CD4-positive, CD25-positive, alpha-beta regulatory T cell (primary cell): ENCODE data around the gene TTLL9. TPM values are rescaled to one million over a fixed set of nuclear protein-coding genes. Genes with fewer than 3 reads are reported as not detected.
"Not testable (repeated sequence)": the region's sequence is repeated elsewhere in the genome, so short reads cannot be mapped to it uniquely, and the experiment has no call there.

Experiments used
- ATAC-seq, 2 donors: fragments of 150-1000 bp; cut with Tn5 transposase; one replicate each; pipeline ENCODE4 v1.10.0; 2021; ENCODE audit warnings: low read depth in 2 of 2, moderate number of reproducible peaks in 2 of 2, moderate library complexity in 1 of 2
- DNase-seq, 3 donors: peaks; one replicate each; pipeline versions ENCODE4 v3.0.0 to v3.0.0-alpha.2; 2012 to 2022; ENCODE audit warnings: mixed read lengths in 1 of 3
- H3K27ac ChIP-seq: one replicate; pipeline ENCODE4 v1.7.0; 2013; ENCODE audit warnings: mild to moderate bottlenecking, low read length; ENCODE audit not compliant: insufficient read depth, poor library complexity, severe bottlenecking
- H3K27me3 ChIP-seq: one replicate; pipeline ENCODE4 v1.7.0; 2013; ENCODE audit warnings: low read length; ENCODE audit not compliant: control insufficient read depth, insufficient read depth
- H3K36me3 ChIP-seq: one replicate; pipeline ENCODE4 v1.7.0; 2013; ENCODE audit warnings: mild to moderate bottlenecking, low read length, moderate library complexity; ENCODE audit not compliant: control insufficient read depth, insufficient read depth
- H3K4me1 ChIP-seq: 2 replicates; pipeline ENCODE4 v1.7.0; 2013; ENCODE audit warnings: mild to moderate bottlenecking, low read length; ENCODE audit not compliant: insufficient read depth, control insufficient read depth, poor library complexity, severe bottlenecking
- H3K4me3 ChIP-seq: one replicate; pipeline ENCODE4 v1.7.0; 2013; ENCODE audit warnings: low read depth, mild to moderate bottlenecking, low read length, moderate library complexity
- H3K9me3 ChIP-seq, 2 experiments: 1 replicate in 1 of 2; 2 replicates in 1 of 2; pipeline ENCODE4 v1.7.0; 2013; ENCODE audit warnings: low read length in 2 of 2, mild to moderate bottlenecking in 1 of 2, moderate library complexity in 1 of 2; ENCODE audit not compliant: control insufficient read depth in 2 of 2
- H3K27ac Mint-ChIP-seq, 3 donors: one replicate each; pipeline ENCODE4 v1.8.0; 2020 to 2022; ENCODE audit warnings: mild to moderate bottlenecking in 3 of 3, mixed read lengths in 3 of 3, moderate library complexity in 2 of 3
- H3K27me3 Mint-ChIP-seq: one replicate; pipeline ENCODE4 v1.8.0; 2022; ENCODE audit warnings: mild to moderate bottlenecking, mixed read lengths
- H3K36me3 Mint-ChIP-seq: one replicate; pipeline ENCODE4 v1.8.0; 2020; ENCODE audit warnings: mixed read lengths
- H3K4me1 Mint-ChIP-seq, 4 donors: one replicate each; pipeline ENCODE4 v1.8.0; 2020 to 2022; ENCODE audit warnings: mixed read lengths in 4 of 4, mild to moderate bottlenecking in 1 of 4
- H3K4me3 Mint-ChIP-seq, 4 donors: one replicate each; pipeline ENCODE4 v1.8.0; 2020 to 2022; ENCODE audit warnings: mild to moderate bottlenecking in 4 of 4, mixed read lengths in 4 of 4, moderate library complexity in 3 of 4
- H3K9me3 Mint-ChIP-seq, 7 donors: one replicate each; pipeline ENCODE4 v1.8.0; 2020 to 2022; ENCODE audit warnings: mixed read lengths in 7 of 7, mild to moderate bottlenecking in 3 of 7, moderate library complexity in 2 of 7
- polyA plus RNA-seq, 4 donors: library from polyadenylated mRNA; unstranded; fragments of 300-500 nt; fragmentation: Illumina TruSeq; gene quantifications; one replicate each; pipeline ENCODE4 v1.2.3, GENCODE V29; 2021
- total RNA-seq: library from RNA; stranded (reverse); gene quantifications from one replicate; pipeline ENCODE4 v1.2.3, GENCODE V29; 2022

TTLL9 gene
- total and polyA plus RNA-seq, 5 donors from 2014 or later = not detected

GRCh38 chr20:31914170-31914569 lies 43.7 kb downstream of the TTLL9 start:
- DNase-seq = no peak
- H3K36me3 ChIP-seq = no peaks in the 10 kb centered on the region
- no peak overlapping the region for H3K4me3 ChIP-seq
- peaks cover 2% of the 10 kb centered on the region for H3K27me3 ChIP-seq
- Mint-ChIP-seq H3K27me3 (peaks cover 12% of the 10 kb centered on the region), H3K4me1 (no peaks in the 10 kb centered on the region), H3K36me3 (no peaks in the 10 kb centered on the region), H3K9me3 (no peaks in the 10 kb centered on the region), H3K4me3 (no peak overlapping the region), H3K27ac (no peak overlapping the region)
- no peaks in the 10 kb centered on the region for H3K4me1 ChIP-seq
- H3K9me3 ChIP-seq = no peaks in the 10 kb centered on the region
- no peak for ATAC-seq
- H3K27ac ChIP-seq = no peak overlapping the region

- Mint-ChIP-seq H3K4me3 (no peak overlapping the region), H3K9me3 (no peaks in the 10 kb centered on the region), H3K27ac (no peak overlapping the region), H3K4me1 (no peaks in the 10 kb centered on the region), H3K27me3 (peaks cover 21% of the 10 kb centered on the region), H3K36me3 (no peaks in the 10 kb centered on the region)
- DNase-seq = no peak
- Histone ChIP-seq H3K4me3 (no peak overlapping the region), H3K27ac (no peak overlapping the region), H3K9me3 (no peaks in the 10 kb centered on the region), H3K27me3 (peaks cover 2% of the 10 kb centered on the region), H3K36me3 (no peaks in the 10 kb centered on the region), H3K4me1 (no peaks in the 10 kb centered on the region)
- no peak for ATAC-seq
Observed at GRCh38 chr20:31915491-31916280, 45.3 kb downstream of the TTLL9 start.

- Histone ChIP-seq H3K4me3 (no peak overlapping the region), H3K9me3 (no peaks in the 10 kb centered on the region), H3K27me3 (peaks cover 2% of the 10 kb centered on the region), H3K4me1 (no peaks in the 10 kb centered on the region), H3K27ac (no peak overlapping the region), H3K36me3 (no peaks in the 10 kb centered on the region)
- Mint-ChIP-seq H3K27me3 (peaks cover 21% of the 10 kb centered on the region), H3K27ac (no peak overlapping the region), H3K4me3 (no peak overlapping the region), H3K36me3 (no peaks in the 10 kb centered on the region), H3K4me1 (no peaks in the 10 kb centered on the region), H3K9me3 (no peaks in the 10 kb centered on the region)
- ATAC-seq (no peak), DNase-seq (no peak)
Observed at GRCh38 chr20:31916708-31917107, 46.3 kb downstream of the TTLL9 start.

- H3K4me3 ChIP-seq, H3K9me3 ChIP-seq, H3K4me3 Mint-ChIP-seq, H3K27me3 ChIP-seq, H3K9me3 Mint-ChIP-seq, ATAC-seq, H3K27ac ChIP-seq, H3K4me1 ChIP-seq, H3K4me1 Mint-ChIP-seq, DNase-seq, H3K27ac Mint-ChIP-seq, H3K36me3 ChIP-seq, H3K36me3 Mint-ChIP-seq: not testable (repeated sequence)
- peaks cover 21% of the 10 kb centered on the region for H3K27me3 Mint-ChIP-seq
Observed at GRCh38 chr20:31917962-31918412, 47.6 kb downstream of the TTLL9 start.

- H3K27me3 Mint-ChIP-seq = peaks cover 21% of the 10 kb centered on the region
- H3K4me1 ChIP-seq = no peaks in the 10 kb centered on the region
- no peak overlapping the region for H3K4me3 ChIP-seq
- H3K9me3 Mint-ChIP-seq = no peaks in the 10 kb centered on the region
- no peak overlapping the region for H3K4me3 Mint-ChIP-seq
- DNase-seq (no peak), ATAC-seq (no peak)
- H3K9me3 ChIP-seq = no peaks in the 10 kb centered on the region
- no peak overlapping the region for H3K27ac Mint-ChIP-seq
- peaks cover 2% of the 10 kb centered on the region for H3K27me3 ChIP-seq
- no peaks in the 10 kb centered on the region for H3K36me3 Mint-ChIP-seq
- H3K27ac ChIP-seq = no peak overlapping the region
- no peaks in the 10 kb centered on the region for H3K4me1 Mint-ChIP-seq
- H3K36me3 ChIP-seq = no peaks in the 10 kb centered on the region
Observed at GRCh38 chr20:31918466-31919105, 48.2 kb downstream of the TTLL9 start.

GRCh38 chr20:31919410-31920155 lies 49.1 kb downstream of the TTLL9 start:
- H3K36me3 Mint-ChIP-seq = no peaks in the 10 kb centered on the region
- H3K4me3 ChIP-seq = no peak overlapping the region
- ATAC-seq (no peak), DNase-seq (no peak)
- peaks cover 2% of the 10 kb centered on the region for H3K27me3 ChIP-seq
- H3K4me1 Mint-ChIP-seq = no peaks in the 10 kb centered on the region
- H3K9me3 Mint-ChIP-seq = peaks cover 0 to 2% (median 0%) of the 10 kb centered on the region in 7 donors
- H3K36me3 ChIP-seq = no peaks in the 10 kb centered on the region
- H3K4me3 Mint-ChIP-seq = no peak overlapping the region
- no peaks in the 10 kb centered on the region for H3K4me1 ChIP-seq
- peaks cover 25% of the 10 kb centered on the region for H3K27me3 Mint-ChIP-seq
- no peak overlapping the region for H3K27ac ChIP-seq
- no peak overlapping the region for H3K27ac Mint-ChIP-seq
- H3K9me3 ChIP-seq = no peaks in the 10 kb centered on the region

GRCh38 chr20:31920275-31920855 lies 49.9 kb downstream of the TTLL9 start:
- peaks cover 2% of the 10 kb centered on the region for H3K27me3 ChIP-seq
- no peak overlapping the region for H3K4me3 Mint-ChIP-seq
- peaks cover 27% of the 10 kb centered on the region for H3K27me3 Mint-ChIP-seq
- no peak overlapping the region for H3K27ac Mint-ChIP-seq
- peaks cover 0 to 2% (median 0%) of the 10 kb centered on the region in 7 donors for H3K9me3 Mint-ChIP-seq
- DNase-seq = no peak
- H3K9me3 ChIP-seq = no peaks in the 10 kb centered on the region
- H3K4me3 ChIP-seq = no peak overlapping the region
- H3K36me3 ChIP-seq = no peaks in the 10 kb centered on the region
- H3K4me1 ChIP-seq = no peaks in the 10 kb centered on the region
- H3K27ac ChIP-seq = no peak overlapping the region
- no peaks in the 10 kb centered on the region for H3K36me3 Mint-ChIP-seq
- no peaks in the 10 kb centered on the region for H3K4me1 Mint-ChIP-seq
- ATAC-seq = no peak
